Measurements from ENCODE around the gene AUTS2. TPM values are rescaled to one million over a fixed set of nuclear protein-coding genes. Genes with fewer than 3 reads are reported as not detected.
A peak's percentile ranks its signal among the peaks of the same experiment; 100 is the strongest.

Gene AUTS2
- total and polyA plus RNA-seq, 10 of the 15 experiments (the other 5 are each of a cell fraction or from before 2014, with no cell fraction given), result 6.4 to 55.6 (median 21.6) TPM

GRCh38 chr7:69698109-69698825 is 100.0 kb downstream of the AUTS2 start (continued):
- TF ChIP-seq, protein P1, sequence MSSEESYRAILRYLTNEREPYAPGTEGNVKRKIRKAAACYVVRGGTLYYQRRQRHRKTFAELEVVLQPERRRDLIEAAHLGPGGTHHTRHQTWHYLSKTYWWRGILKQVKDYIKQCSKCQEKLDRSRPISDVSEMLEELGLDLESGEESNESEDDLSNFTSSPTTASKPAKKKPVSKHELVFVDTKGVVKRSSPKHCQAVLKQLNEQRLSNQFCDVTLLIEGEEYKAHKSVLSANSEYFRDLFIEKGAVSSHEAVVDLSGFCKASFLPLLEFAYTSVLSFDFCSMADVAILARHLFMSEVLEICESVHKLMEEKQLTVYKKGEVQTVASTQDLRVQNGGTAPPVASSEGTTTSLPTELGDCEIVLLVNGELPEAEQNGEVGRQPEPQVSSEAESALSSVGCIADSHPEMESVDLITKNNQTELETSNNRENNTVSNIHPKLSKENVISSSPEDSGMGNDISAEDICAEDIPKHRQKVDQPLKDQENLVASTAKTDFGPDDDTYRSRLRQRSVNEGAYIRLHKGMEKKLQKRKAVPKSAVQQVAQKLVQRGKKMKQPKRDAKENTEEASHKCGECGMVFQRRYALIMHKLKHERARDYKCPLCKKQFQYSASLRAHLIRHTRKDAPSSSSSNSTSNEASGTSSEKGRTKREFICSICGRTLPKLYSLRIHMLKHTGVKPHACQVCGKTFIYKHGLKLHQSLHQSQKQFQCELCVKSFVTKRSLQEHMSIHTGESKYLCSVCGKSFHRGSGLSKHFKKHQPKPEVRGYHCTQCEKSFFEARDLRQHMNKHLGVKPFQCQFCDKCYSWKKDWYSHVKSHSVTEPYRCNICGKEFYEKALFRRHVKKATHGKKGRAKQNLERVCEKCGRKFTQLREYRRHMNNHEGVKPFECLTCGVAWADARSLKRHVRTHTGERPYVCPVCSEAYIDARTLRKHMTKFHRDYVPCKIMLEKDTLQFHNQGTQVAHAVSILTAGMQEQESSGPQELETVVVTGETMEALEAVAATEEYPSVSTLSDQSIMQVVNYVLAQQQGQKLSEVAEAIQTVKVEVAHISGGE (CRISPR knock-in tag; IDR thresholded peaks at IDR 0.05), result no peak
- TF ChIP-seq CUX1 (IDR thresholded peaks at IDR 0.05; ENCODE audit: insufficient replicate concordance, low read depth, low read length), result peak; percentile 95
- no peak for TF ChIP-seq BMI1 (IDR thresholded peaks at IDR 0.05; ENCODE audit: borderline replicate concordance)
- no peak for TF ChIP-seq GATAD2B (conservative IDR thresholded peaks at IDR 0.05; ENCODE audit: low read depth)
- no peak for TF ChIP-seq RELA (IDR thresholded peaks at IDR 0.05; ENCODE audit: borderline replicate concordance, partially characterized antibody)
- TF ChIP-seq RUNX3 (IDR thresholded peaks at IDR 0.05; ENCODE audit: low read length), result peak; percentile 67
- TF ChIP-seq, protein P2, sequence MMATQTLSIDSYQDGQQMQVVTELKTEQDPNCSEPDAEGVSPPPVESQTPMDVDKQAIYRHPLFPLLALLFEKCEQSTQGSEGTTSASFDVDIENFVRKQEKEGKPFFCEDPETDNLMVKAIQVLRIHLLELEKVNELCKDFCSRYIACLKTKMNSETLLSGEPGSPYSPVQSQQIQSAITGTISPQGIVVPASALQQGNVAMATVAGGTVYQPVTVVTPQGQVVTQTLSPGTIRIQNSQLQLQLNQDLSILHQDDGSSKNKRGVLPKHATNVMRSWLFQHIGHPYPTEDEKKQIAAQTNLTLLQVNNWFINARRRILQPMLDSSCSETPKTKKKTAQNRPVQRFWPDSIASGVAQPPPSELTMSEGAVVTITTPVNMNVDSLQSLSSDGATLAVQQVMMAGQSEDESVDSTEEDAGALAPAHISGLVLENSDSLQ (IDR thresholded peaks at IDR 0.05), result peak; percentile 60
- TF ChIP-seq IKZF2 (IDR thresholded peaks at IDR 0.05), result 0 out of 4 replicates have a peak, but pooled peaks of 1 of the 2 experiments have one; percentile 8
- TF ChIP-seq ZNF274 (IDR thresholded peaks at IDR 0.05; ENCODE audit: insufficient read depth, insufficient read length), result no peak
- TF ChIP-seq, protein P3, sequence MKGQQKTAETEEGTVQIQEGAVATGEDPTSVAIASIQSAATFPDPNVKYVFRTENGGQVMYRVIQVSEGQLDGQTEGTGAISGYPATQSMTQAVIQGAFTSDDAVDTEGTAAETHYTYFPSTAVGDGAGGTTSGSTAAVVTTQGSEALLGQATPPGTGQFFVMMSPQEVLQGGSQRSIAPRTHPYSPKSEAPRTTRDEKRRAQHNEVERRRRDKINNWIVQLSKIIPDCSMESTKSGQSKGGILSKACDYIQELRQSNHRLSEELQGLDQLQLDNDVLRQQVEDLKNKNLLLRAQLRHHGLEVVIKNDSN (IDR thresholded peaks at IDR 0.05; ENCODE audit: borderline replicate concordance, extremely low read length, insufficient read depth, low read depth, low read length), result no peak
- TF ChIP-seq MTA2 (IDR thresholded peaks at IDR 0.05; ENCODE audit: low read depth), result 0 out of 2 replicates have a peak, but pooled peaks have one; percentile 9
- no peak for TF ChIP-seq ZBTB33 (IDR thresholded peaks at IDR 0.05)

Measured in GM12878 (cell line).